ENCODE data around the gene IRX6. TPM values are rescaled to one million over a fixed set of nuclear protein-coding genes. Genes with fewer than 3 reads are reported as not detected.

Gene IRX6
- total RNA-seq, 4 donors from 2014 or later = 0.57 to 3.5 TPM; not detected in 2

- no peak for DNase-seq
- Histone ChIP-seq H3K4me1 (no peaks in the 10 kb centered on the region), H3K4me3 (no peak overlapping the region), H3K9me3 (no peaks in the 10 kb centered on the region), H3K36me3 (no peaks in the 10 kb centered on the region), H3K27me3 (no peaks in the 10 kb centered on the region), H3K27ac (no peak overlapping the region)
- TF ChIP-seq POLR2A (IDR thresholded peaks at IDR 0.05) (no peak), CTCF (IDR thresholded peaks at IDR 0.05) (no peak)
These were observed 27.9 kb downstream of the IRX6 start for GRCh38 chr16:55351936-55352335.

- no peaks in the 10 kb centered on the region for H3K36me3 ChIP-seq
- H3K4me1 ChIP-seq = no peaks in the 10 kb centered on the region
- H3K27ac ChIP-seq = no peak overlapping the region
- H3K9me3 ChIP-seq = no peaks in the 10 kb centered on the region
- DNase-seq = no peak
- H3K27me3 ChIP-seq = no peaks in the 10 kb centered on the region
- TF ChIP-seq CTCF (IDR thresholded peaks at IDR 0.05) = no peak
- no peak for TF ChIP-seq POLR2A (IDR thresholded peaks at IDR 0.05)
- no peak overlapping the region for H3K4me3 ChIP-seq
These were observed 33.2 kb downstream of the IRX6 start for GRCh38 chr16:55357241-55357640.

GRCh38 chr16:55359946-55360345 is 35.9 kb downstream of the IRX6 start:
- H3K4me3 ChIP-seq = no peak overlapping the region
- no peaks in the 10 kb centered on the region for H3K27me3 ChIP-seq
- H3K9me3 ChIP-seq = no peaks in the 10 kb centered on the region
- H3K36me3 ChIP-seq = no peaks in the 10 kb centered on the region
- H3K4me1 ChIP-seq = no peaks in the 10 kb centered on the region
- no peak for DNase-seq
- no peak overlapping the region for H3K27ac ChIP-seq
- no peak for TF ChIP-seq POLR2A (IDR thresholded peaks at IDR 0.05)
- TF ChIP-seq CTCF (IDR thresholded peaks at IDR 0.05) = no peak

GRCh38 chr16:55364811-55365210 is 40.8 kb downstream of the IRX6 start:
- H3K27me3 ChIP-seq = no peaks in the 10 kb centered on the region
- H3K36me3 ChIP-seq = no peaks in the 10 kb centered on the region
- H3K4me3 ChIP-seq = no peak overlapping the region
- no peaks in the 10 kb centered on the region for H3K9me3 ChIP-seq
- no peak overlapping the region for H3K27ac ChIP-seq
- H3K4me1 ChIP-seq = no peaks in the 10 kb centered on the region
- TF ChIP-seq POLR2A (IDR thresholded peaks at IDR 0.05) = no peak
- TF ChIP-seq CTCF (IDR thresholded peaks at IDR 0.05) = no peak
- no peak for DNase-seq

GRCh38 chr16:55367301-55367811 is 43.4 kb downstream of the IRX6 start:
- H3K9me3 ChIP-seq = no peaks in the 10 kb centered on the region
- H3K36me3 ChIP-seq = no peaks in the 10 kb centered on the region
- TF ChIP-seq POLR2A (IDR thresholded peaks at IDR 0.05) (no peak), CTCF (IDR thresholded peaks at IDR 0.05) (no peak)
- H3K4me3 ChIP-seq = no peak overlapping the region
- no peak for DNase-seq
- H3K27me3 ChIP-seq = no peaks in the 10 kb centered on the region
- H3K4me1 ChIP-seq = no peaks in the 10 kb centered on the region
- H3K27ac ChIP-seq = no peak overlapping the region

Measured in Peyer's patch (tissue), 4 donors.